GM10266 (cell line): Measurements from ENCODE around the gene RCBTB2.
A peak's percentile ranks its signal among the peaks of the same experiment; 100 is the strongest.
"Not testable (repeated sequence)": the region's sequence is repeated elsewhere in the genome, so short reads cannot be mapped to it uniquely, and the experiment has no call there.

ENCODE experiments used
- DNase-seq: peaks from one replicate; pipeline ENCODE4 v3.0.0; 2012; ENCODE audit errors: extremely low spot score
- TF ChIP-seq, protein P1 (sequence below): IDR thresholded peaks from 2 replicates; pipeline ENCODE4 v1.5.1; 2012; ENCODE audit warnings: mild to moderate bottlenecking, low read depth; ENCODE audit not compliant: control insufficient read depth, insufficient read depth; ENCODE audit errors: missing control alignments

Gene RCBTB2

GRCh38 chr13:48532506-48533499 is at the start of gene RCBTB2:
RCBTB2 (minus strand) TSS chr13:48533080; CDS start chr13:48521939, 11,141 bp downstream.
- TF ChIP-seq, protein P1, sequence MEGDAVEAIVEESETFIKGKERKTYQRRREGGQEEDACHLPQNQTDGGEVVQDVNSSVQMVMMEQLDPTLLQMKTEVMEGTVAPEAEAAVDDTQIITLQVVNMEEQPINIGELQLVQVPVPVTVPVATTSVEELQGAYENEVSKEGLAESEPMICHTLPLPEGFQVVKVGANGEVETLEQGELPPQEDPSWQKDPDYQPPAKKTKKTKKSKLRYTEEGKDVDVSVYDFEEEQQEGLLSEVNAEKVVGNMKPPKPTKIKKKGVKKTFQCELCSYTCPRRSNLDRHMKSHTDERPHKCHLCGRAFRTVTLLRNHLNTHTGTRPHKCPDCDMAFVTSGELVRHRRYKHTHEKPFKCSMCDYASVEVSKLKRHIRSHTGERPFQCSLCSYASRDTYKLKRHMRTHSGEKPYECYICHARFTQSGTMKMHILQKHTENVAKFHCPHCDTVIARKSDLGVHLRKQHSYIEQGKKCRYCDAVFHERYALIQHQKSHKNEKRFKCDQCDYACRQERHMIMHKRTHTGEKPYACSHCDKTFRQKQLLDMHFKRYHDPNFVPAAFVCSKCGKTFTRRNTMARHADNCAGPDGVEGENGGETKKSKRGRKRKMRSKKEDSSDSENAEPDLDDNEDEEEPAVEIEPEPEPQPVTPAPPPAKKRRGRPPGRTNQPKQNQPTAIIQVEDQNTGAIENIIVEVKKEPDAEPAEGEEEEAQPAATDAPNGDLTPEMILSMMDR, result peak; percentile 4
- DNase-seq, result peak; percentile 97

DNA sequence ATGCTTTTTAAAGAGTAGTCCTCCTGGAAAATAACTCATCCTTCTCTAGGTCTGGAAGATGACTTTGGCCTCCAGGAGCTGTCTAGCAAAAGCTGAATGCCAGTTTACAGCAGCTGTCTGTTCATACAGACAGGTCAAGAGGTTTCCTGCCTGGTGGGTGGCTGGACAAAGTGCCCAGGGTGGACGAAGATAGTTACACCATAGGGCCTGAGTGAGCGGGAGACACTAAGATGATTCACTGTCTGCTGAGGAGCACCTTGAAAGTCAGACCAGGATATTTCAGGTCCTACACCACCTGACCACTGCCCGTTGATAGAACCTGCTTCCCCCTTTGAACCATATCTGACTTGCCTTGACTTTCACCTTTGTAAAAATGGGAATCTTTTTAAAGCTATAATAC is 49.2 kb upstream of the RCBTB2 start:
- TF ChIP-seq, protein P1, result no peak
- DNase-seq, result no peak

- no peak for DNase-seq
- TF ChIP-seq, protein P1, result no peak
Observed at GRCh38 chr13:48580896-48581295, 48.0 kb upstream of the RCBTB2 start.

- TF ChIP-seq, protein P1, result peak; percentile 77
- peak; percentile 23 for DNase-seq
Observed at GRCh38 chr13:48580185-48580803, 47.4 kb upstream of the RCBTB2 start.

DNA sequence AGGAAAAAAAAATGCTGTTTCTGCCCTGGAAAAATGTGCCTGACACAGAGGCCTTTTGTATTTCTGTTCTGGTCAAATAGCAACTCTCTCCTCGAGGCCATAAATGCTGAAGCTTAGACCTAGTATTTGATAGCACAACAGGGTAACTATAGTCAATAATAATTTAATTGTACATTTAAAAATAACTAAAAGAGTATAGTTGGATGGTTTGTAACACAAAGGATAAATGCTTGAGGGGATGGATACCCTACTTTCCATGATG is 47.0 kb upstream of the RCBTB2 start:
- not testable (repeated sequence) for DNase-seq

DNA sequence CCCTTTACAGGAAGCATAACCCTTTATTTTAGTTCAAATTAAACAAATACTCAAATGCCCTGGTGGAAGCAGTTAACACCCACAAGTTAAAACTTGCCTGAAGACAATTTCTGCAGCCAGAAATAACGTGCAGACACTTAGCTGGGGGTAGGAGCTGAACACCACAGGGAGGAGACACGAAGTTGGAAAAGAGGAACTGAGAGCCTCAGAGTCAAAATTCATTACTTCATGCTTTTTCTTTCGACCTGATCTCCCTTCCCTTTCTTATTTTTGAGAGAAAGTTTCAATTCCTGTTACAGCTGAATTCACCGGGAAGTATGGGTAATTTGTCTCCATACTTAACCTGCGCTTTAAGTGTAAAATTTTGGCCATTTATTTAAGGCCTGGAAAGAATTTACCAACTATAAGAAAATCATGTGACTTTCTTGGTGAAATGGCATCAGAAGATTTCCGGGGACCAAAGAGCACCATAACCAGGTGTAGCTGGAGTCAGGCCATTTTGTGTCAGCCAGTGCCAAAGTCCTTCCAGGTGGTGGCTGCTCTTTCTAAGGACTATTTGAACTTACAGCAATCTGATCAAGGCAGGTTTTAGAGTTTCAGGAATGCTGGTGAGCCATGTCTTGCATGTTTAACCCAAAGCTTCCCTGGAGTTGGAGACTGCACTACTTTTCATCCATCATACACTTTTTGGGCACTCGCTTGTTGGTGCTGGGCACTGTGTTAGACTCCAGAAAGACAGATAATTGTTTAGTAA is 46.5 kb upstream of the RCBTB2 start:
- peak; percentile 55 for DNase-seq
- TF ChIP-seq, protein P1, result no peak

DNA sequence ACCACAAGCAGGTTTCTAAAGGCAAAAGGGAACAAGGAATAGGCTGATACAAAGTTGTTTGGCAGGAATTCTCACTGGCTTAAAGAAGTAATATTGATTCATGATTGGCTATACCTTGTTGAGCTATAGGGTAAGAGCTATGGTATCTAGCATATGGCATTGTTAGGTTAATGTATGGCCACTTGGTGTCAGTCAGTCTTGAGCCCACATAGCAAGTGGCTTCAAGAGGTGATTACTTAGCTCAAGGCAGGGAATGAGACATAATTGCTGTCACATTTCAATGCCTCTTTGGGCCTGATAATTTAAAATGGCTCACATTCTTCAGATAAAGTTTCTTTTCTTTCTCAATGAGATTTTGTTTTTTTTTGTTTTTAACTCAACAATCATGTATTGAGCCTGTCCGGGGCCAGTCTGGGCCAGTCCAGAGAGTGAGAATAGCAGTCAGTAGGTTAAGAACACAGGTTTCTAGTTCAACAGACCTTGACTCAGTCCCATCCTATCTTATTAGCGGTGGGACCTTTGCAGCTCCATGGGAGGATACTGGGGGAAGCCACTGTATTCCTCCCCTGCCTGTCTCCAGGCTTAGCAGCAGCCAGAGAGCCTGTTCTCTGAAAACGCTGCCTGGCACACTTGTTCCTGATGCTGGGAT is 45.8 kb upstream of the RCBTB2 start:
- DNase-seq, result no peak
- TF ChIP-seq, protein P1, result no peak
